Transverse colon (tissue), 4 donors: ENCODE data around the gene BCORL1. TPM values are rescaled to one million over a fixed set of nuclear protein-coding genes. Genes with fewer than 3 reads are reported as not detected.

Source experiments
- DNase-seq: peaks from one replicate; pipeline ENCODE4 v3.0.0-alpha.2; 2019
- H3K27ac ChIP-seq, 4 donors: fragments of 200-600 bp; sonication (generic); 2 replicates each; pipeline ENCODE4 v1.5.1; 2016 to 2018; ENCODE audit warnings: inconsistent platforms in 4 of 4
- H3K27me3 ChIP-seq: fragments of 200-600 bp; sonication (generic); 2 replicates; pipeline ENCODE4 v1.5.1; 2017; ENCODE audit warnings: inconsistent platforms
- H3K36me3 ChIP-seq, 4 donors: fragments of 200-600 bp; sonication (generic); 2 replicates each; pipeline ENCODE4 v1.5.1; 2017 to 2019; ENCODE audit warnings: inconsistent platforms in 4 of 4
- H3K4me1 ChIP-seq, 4 donors: fragments of 200-600 bp; sonication (generic); 2 replicates each; pipeline ENCODE4 v1.5.1; 2017 to 2020; ENCODE audit warnings: inconsistent platforms in 4 of 4
- H3K4me3 ChIP-seq, 4 donors: fragments of 200-600 bp; sonication (generic); 1 replicate in 1 of 4; 2 replicates in 3 of 4; pipeline versions ENCODE4 v1.5.1 to v1.6.1; 2017 to 2019; ENCODE audit warnings: inconsistent platforms in 4 of 4
- H3K9me3 ChIP-seq, 2 donors: fragments of 200-600 bp; sonication (generic); 2 replicates each; pipeline ENCODE4 v1.5.1; 2017 to 2019; ENCODE audit warnings: inconsistent platforms in 2 of 2
- EP300 ChIP-seq: sonication (generic); formaldehyde crosslinking; IDR thresholded peaks from one replicate; pipeline ENCODE4 v1.6.1; 2017; ENCODE audit warnings: antibody characterized with exemption, low read depth
- POLR2A ChIP-seq: fragments of 450-650 bp; IDR thresholded peaks from one replicate; pipeline ENCODE4 v1.6.1; 2016; ENCODE audit warnings: antibody characterized with exemption, mild to moderate bottlenecking, moderate library complexity
- POLR2AphosphoS5 ChIP-seq, 3 donors: sonication (generic); formaldehyde crosslinking; IDR thresholded peaks; one replicate each; pipeline ENCODE4 v1.6.1; 2016; ENCODE audit warnings: antibody characterized with exemption in 3 of 3
- WGBS, 2 donors: methylation state at CpG; one replicate each; pipeline ENCODE4 v1.1.5; 2018; ENCODE audit warnings: low coverage in 1 of 2; 5-methylcytosine and 5-hydroxymethylcytosine counted together
- in situ Hi-C, 4 donors: fragments of 200-750 bp; cut with MboI; loops; one replicate each; pipeline versions ENCODE4 v1.15.0 to v1.15.1; 2017; ENCODE audit warnings: low sequenced_read_pairs in 3 of 4, low pct_ligation_motif_present in 1 of 4, low pct_unique_long_range_greater_than_20kb in 1 of 4
- intact Hi-C: fragments of 100-400 bp; cut with DNase I; formaldehyde crosslinking; loops from one replicate; pipeline ENCODE4 v1.15.1; 2023; ENCODE audit warnings: low total_unique reads
- total RNA-seq, 4 donors: library from RNA; depleted of rRNA; stranded (reverse); fragments of >200 nt; gene quantifications; one replicate each; pipeline ENCODE4 v1.1.0, GENCODE V29; 2016
- TF ChIP-seq, protein P1 (sequence below), 5 experiments: fragments of 200-600 bp in 3 of 5; fragments of 450-650 bp in 2 of 5; sonication (generic) in 3 of 5; IDR thresholded peaks; 1 replicate in 2 of 5; 2 replicates in 3 of 5; pipeline ENCODE4 v1.5.1; 2016 to 2017; ENCODE audit warnings: antibody characterized with exemption in 5 of 5, inconsistent platforms in 3 of 5, mild to moderate bottlenecking in 2 of 5, moderate library complexity in 1 of 5

Gene BCORL1
- total RNA-seq, 4 donors from 2014 or later = 5.6 to 11.6 (median 8.0) TPM

DNA sequence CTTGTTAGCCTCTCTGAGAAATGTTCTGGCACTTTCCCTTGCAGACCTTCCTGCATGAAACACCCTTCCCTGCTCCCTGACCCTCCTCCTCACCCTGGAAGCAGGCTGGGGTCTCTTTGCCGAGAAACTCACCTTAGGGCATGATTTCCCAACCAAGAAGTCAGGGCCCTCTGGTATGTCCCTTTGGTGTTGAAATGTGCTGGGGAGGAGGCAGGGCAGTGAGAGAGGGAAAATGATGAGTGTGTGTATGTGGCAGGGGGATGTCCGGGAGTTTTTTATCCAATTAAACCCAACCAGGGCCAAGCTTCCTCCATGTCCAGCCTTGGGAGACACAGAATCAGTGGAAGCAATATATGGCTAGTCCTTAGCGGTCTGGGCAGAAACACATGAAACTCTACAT lies 122.8 kb downstream of the BCORL1 start:
- WGBS, 2 donors = 77 to 92% methylated on average over 2 to 3 of the region's 3 CpGs
- intact Hi-C loops = no loop called here
- DNase-seq = no peak
- no peak for TF ChIP-seq POLR2A
- TF ChIP-seq EP300 = no peak
- TF ChIP-seq, protein P1, sequence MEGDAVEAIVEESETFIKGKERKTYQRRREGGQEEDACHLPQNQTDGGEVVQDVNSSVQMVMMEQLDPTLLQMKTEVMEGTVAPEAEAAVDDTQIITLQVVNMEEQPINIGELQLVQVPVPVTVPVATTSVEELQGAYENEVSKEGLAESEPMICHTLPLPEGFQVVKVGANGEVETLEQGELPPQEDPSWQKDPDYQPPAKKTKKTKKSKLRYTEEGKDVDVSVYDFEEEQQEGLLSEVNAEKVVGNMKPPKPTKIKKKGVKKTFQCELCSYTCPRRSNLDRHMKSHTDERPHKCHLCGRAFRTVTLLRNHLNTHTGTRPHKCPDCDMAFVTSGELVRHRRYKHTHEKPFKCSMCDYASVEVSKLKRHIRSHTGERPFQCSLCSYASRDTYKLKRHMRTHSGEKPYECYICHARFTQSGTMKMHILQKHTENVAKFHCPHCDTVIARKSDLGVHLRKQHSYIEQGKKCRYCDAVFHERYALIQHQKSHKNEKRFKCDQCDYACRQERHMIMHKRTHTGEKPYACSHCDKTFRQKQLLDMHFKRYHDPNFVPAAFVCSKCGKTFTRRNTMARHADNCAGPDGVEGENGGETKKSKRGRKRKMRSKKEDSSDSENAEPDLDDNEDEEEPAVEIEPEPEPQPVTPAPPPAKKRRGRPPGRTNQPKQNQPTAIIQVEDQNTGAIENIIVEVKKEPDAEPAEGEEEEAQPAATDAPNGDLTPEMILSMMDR (IDR thresholded peaks at IDR 0.05) = no peak
- TF ChIP-seq POLR2AphosphoS5 (IDR thresholded peaks at IDR 0.05) = no peak
- in situ Hi-C loops = no loop called here
- Histone ChIP-seq H3K4me1 (peaks cover 6 to 37% (median 9%) of the 10 kb centered on the region in 4 donors), H3K4me3 (no peak overlapping the region), H3K27ac (no peak overlapping the region), H3K9me3 (no peaks in the 10 kb centered on the region), H3K27me3 (no peaks in the 10 kb centered on the region), H3K36me3 (no peaks in the 10 kb centered on the region)

DNA sequence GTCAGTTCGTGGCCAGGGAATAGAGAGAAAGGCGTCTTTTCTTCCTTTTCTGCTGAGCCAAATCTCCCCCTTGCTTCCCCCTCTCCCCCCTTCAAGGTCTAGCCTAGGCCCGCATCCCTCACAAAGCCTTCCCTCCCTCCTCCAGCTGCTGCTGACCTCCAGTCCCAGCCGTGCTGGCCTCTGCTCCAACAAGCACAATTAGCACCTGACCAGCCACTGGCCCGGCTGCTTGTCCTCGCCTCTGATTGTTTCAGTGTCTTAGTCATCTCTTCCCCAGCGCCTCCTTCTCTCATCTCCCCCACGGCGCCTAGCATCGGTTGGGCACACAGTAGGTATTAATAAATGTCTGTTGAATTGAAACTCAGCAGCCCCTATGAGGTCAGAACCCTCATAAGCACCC lies 123.6 kb downstream of the BCORL1 start:
- DNase-seq = no peak
- Histone ChIP-seq H3K27ac (no peak overlapping the region), H3K36me3 (no peaks in the 10 kb centered on the region), H3K4me1 (peaks cover 6 to 31% (median 8%) of the 10 kb centered on the region in 4 donors), H3K9me3 (no peaks in the 10 kb centered on the region), H3K4me3 (no peak overlapping the region), H3K27me3 (no peaks in the 10 kb centered on the region)
- TF ChIP-seq, protein P1 (IDR thresholded peaks at IDR 0.05) = no peak
- no peak for TF ChIP-seq POLR2AphosphoS5 (IDR thresholded peaks at IDR 0.05)
- TF ChIP-seq EP300 = no peak
- TF ChIP-seq POLR2A = no peak
- in situ Hi-C loops = no loop called here
- intact Hi-C loops = no loop called here
- WGBS, 2 donors = 53% methylated on average over 10 of the region's 10 CpGs; no CpG with 5 or more reads in 1 of the 2 donors

Other genes starting within 250 kb of the BCORL1 start
- gene XPNPEP2, start 243.7 kb upstream of the BCORL1 start, total RNA-seq = 10 to 100 TPM in 3 of 4 donors, 1 to 10 TPM in 1; 3.2 to 52.0 (median 34.1) TPM
- 10 to 100 TPM in 2 of 4 donors, 1 to 10 TPM in 2; 1.6 to 20.9 (median 11.1) TPM for gene SASH3, start 202.7 kb upstream of the BCORL1 start, total RNA-seq
- gene ZDHHC9, start 138.7 kb upstream of the BCORL1 start, total RNA-seq = 10 to 100 TPM in 3 of 4 donors, 1 to 10 TPM in 1; 9.2 to 60.2 (median 30.7) TPM
- 10 to 100 TPM in 2 of 4 donors, 1 to 10 TPM in 2; 7.2 to 14.7 (median 11.4) TPM for gene UTP14A, start 76.5 kb upstream of the BCORL1 start, total RNA-seq
- gene ELF4, start 127.9 kb downstream of the BCORL1 start, total RNA-seq = 10 to 100 TPM; 20.1 to 56.1 (median 44.2) TPM
- 10 to 100 TPM in 3 of 4 donors, 1 to 10 TPM in 1; 5.6 to 39.5 (median 28.1) TPM for gene AIFM1, start 183.2 kb downstream of the BCORL1 start, total RNA-seq
- gene RAB33A, start 189.3 kb downstream of the BCORL1 start, total RNA-seq = 1 to 10 TPM in 1 of 4 donors, under 1 TPM in 2, not detected in 1; 0.79 to 6.2 (median 0.82) TPM